Osteoblast (primary cell): ENCODE measurements around the gene FAM13A. TPM values are rescaled to one million over a fixed set of nuclear protein-coding genes. Genes with fewer than 3 reads are reported as not detected.
"Not testable (repeated sequence)": the region's sequence is repeated elsewhere in the genome, so short reads cannot be mapped to it uniquely, and the experiment has no call there.

Experiments
- DNase-seq: peaks from one replicate; pipeline ENCODE4 v3.0.0; 2011; ENCODE audit warnings: low spot score, mixed read lengths; ENCODE audit not compliant: insufficient read length; ENCODE audit errors: missing footprints
- H2AFZ ChIP-seq: 2 replicates; pipeline ENCODE4 v1.6.0; 2011; ENCODE audit warnings: mild to moderate bottlenecking, low read length
- H3K27ac ChIP-seq: 2 replicates; pipeline ENCODE4 v1.5.1; 2011; ENCODE audit warnings: mild to moderate bottlenecking, low read depth, low read length, moderate library complexity
- H3K27me3 ChIP-seq: 2 replicates; pipeline ENCODE4 v1.6.0; 2012; ENCODE audit warnings: mild to moderate bottlenecking, control low read depth, inconsistent platforms, low read length, moderate library complexity; ENCODE audit not compliant: insufficient read depth
- H3K36me3 ChIP-seq: 2 replicates; pipeline ENCODE4 v1.5.1; 2011; ENCODE audit warnings: mild to moderate bottlenecking, low read length, control low read depth, moderate library complexity; ENCODE audit not compliant: insufficient read depth
- H3K4me1 ChIP-seq: 2 replicates; pipeline ENCODE4 v1.5.1; 2011; ENCODE audit warnings: mild to moderate bottlenecking, low read length, control low read depth, moderate library complexity; ENCODE audit not compliant: insufficient read depth
- H3K4me2 ChIP-seq: 2 replicates; pipeline ENCODE4 v1.6.0; 2011; ENCODE audit warnings: mild to moderate bottlenecking, low read length; ENCODE audit not compliant: insufficient read depth
- H3K4me3 ChIP-seq: fragments of 200-600 bp; sonication (generic); 3 replicates; pipeline ENCODE4 v1.5.1; 2012; ENCODE audit warnings: mild to moderate bottlenecking, low read length, inconsistent platforms; ENCODE audit not compliant: insufficient read depth
- H3K79me2 ChIP-seq: 2 replicates; pipeline ENCODE4 v1.6.0; 2012; ENCODE audit warnings: mild to moderate bottlenecking, low read length, control low read depth, inconsistent platforms; ENCODE audit not compliant: insufficient read depth
- H3K9me3 ChIP-seq: 2 replicates; pipeline ENCODE4 v1.5.1; 2011; ENCODE audit warnings: low read depth, low read length, control low read depth
- H4K20me1 ChIP-seq: 2 replicates; pipeline ENCODE4 v1.6.0; 2012; ENCODE audit warnings: mild to moderate bottlenecking, low read length, control low read depth; ENCODE audit not compliant: insufficient read depth
- CTCF ChIP-seq: IDR thresholded peaks from 2 replicates; pipeline ENCODE4 v1.5.1; 2011; ENCODE audit warnings: mild to moderate bottlenecking, low read depth, low read length, moderate library complexity; ENCODE audit errors: extremely low read depth
- total RNA-seq: library from RNA; depleted of rRNA; stranded (reverse); fragments of >200 nt; gene quantifications from 2 replicates; pipeline ENCODE4 v1.2.3, GENCODE V29; 2012

FAM13A gene
- total RNA-seq, 1 donor: 18.8 TPM

DNA sequence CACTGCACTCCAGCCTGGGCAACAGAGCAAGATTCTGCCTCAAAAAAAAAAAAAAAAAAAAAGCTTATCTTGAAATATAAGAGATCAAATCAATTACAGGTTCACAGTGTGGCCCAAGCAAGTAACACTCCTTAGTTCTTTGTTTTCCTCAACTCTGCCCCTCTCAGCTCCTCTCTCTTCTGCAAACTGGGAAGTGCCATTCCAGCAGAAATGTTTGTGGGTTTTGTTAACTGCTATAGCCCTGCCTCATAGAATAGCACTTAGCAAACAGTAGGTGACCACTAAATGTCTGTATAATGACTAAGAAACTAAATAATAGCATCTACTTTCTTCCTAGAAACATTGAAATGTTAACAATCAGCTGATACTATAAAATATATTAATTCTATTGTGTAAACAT lies 199.4 kb downstream of the FAM13A start:
- no peak overlapping the region for H3K4me3 ChIP-seq
- H2AFZ ChIP-seq: no peak overlapping the region
- no peaks in the 10 kb centered on the region for H3K27me3 ChIP-seq
- no peak for DNase-seq
- no peaks in the 10 kb centered on the region for H3K79me2 ChIP-seq
- no peaks in the 10 kb centered on the region for H3K9me3 ChIP-seq
- no peaks in the 10 kb centered on the region for H3K36me3 ChIP-seq
- H3K27ac ChIP-seq: no peak overlapping the region
- H4K20me1 ChIP-seq: no peaks in the 10 kb centered on the region
- TF ChIP-seq CTCF: no peak
- H3K4me2 ChIP-seq: no peak overlapping the region
- H3K4me1 ChIP-seq: peaks cover 4% of the 10 kb centered on the region

- Histone ChIP-seq H3K4me2 (no peak overlapping the region), H3K9me3 (no peaks in the 10 kb centered on the region), H4K20me1 (no peaks in the 10 kb centered on the region), H3K27me3 (no peaks in the 10 kb centered on the region), H2AFZ (no peak overlapping the region), H3K27ac (no peak overlapping the region), H3K36me3 (no peaks in the 10 kb centered on the region), H3K79me2 (no peaks in the 10 kb centered on the region), H3K4me3 (no peak overlapping the region), H3K4me1 (peaks cover 4% of the 10 kb centered on the region)
- no peak for DNase-seq
- no peak for TF ChIP-seq CTCF
Measured at GRCh38 chr4:88854481-88854880, 202.5 kb downstream of the FAM13A start.

- not testable (repeated sequence) for H3K9me3 ChIP-seq, H2AFZ ChIP-seq, H4K20me1 ChIP-seq, H3K36me3 ChIP-seq, H3K4me2 ChIP-seq, DNase-seq, H3K27ac ChIP-seq, H3K27me3 ChIP-seq, H3K4me3 ChIP-seq, H3K79me2 ChIP-seq, H3K4me1 ChIP-seq
Measured at GRCh38 chr4:88853583-88853982, 203.4 kb downstream of the FAM13A start.

DNA sequence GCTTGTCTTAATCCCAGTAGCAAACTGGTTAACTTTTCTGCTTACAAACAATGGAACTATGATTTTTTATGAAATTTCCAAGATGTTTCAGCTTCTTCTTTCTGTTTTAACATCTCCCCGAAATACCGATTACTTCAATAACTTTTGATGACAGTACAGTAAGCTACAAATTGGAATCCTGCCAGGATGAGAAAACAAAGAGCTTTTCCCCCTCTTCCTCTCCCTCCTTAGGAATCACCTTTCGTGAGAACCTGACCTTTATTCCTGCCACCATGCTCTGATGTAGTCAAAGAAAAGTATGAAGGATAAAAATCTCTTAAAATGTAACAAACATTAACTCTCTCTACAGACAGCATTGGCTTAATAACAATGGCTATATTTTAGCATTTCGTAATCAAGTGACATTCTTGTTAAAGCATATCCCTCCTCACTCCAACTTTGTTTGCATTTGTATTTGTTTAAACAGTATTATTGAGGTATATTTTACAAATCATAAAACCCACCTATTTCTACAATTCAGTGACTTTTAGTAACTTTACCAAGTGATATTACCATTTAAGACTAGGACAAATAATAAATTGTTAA lies 210.7 kb downstream of the FAM13A start:
- Histone ChIP-seq H4K20me1 (no peaks in the 10 kb centered on the region), H3K79me2 (no peaks in the 10 kb centered on the region), H3K9me3 (no peaks in the 10 kb centered on the region), H2AFZ (no peak overlapping the region), H3K36me3 (no peaks in the 10 kb centered on the region), H3K27me3 (no peaks in the 10 kb centered on the region), H3K4me3 (no peak overlapping the region), H3K27ac (no peak overlapping the region), H3K4me1 (peaks cover 12% of the 10 kb centered on the region), H3K4me2 (no peak overlapping the region)
- no peak for DNase-seq
- no peak for TF ChIP-seq CTCF
